SK-N-SH treated with all-trans-retinoic acid at 6 μM for 48 hours (cell line): ENCODE results near the gene PREPL.

Experiments used
- ATAC-seq: fragments of 200-7000 bp; cut with Tn5 transposase; 3 replicates; pipeline ENCODE4 v1.9.1; 2020; ENCODE audit warnings: mild to moderate bottlenecking, moderate library complexity
- ARNTL ChIP-seq: fragments of 450-650 bp; formaldehyde crosslinking; IDR thresholded peaks from 2 replicates; pipeline ENCODE4 v1.5.0; 2020; ENCODE audit warnings: low read depth, mild to moderate bottlenecking, moderate library complexity, borderline replicate concordance
- BACH2 ChIP-seq: fragments of 250-450 bp; sonication (Bioruptor Pico); IDR thresholded peaks from 2 replicates; pipeline ENCODE4 v1.9.0; 2021; ENCODE audit warnings: mild to moderate bottlenecking, borderline replicate concordance
- CSDC2 ChIP-seq: fragments of 250-450 bp; sonication (Bioruptor Pico); IDR thresholded peaks from 2 replicates; pipeline ENCODE4 v1.5.0; 2020; ENCODE audit warnings: mild to moderate bottlenecking, moderate library complexity
- ESRRG ChIP-seq: fragments of 250-450 bp; sonication (Bioruptor Pico); IDR thresholded peaks from 2 replicates; pipeline ENCODE4 v1.6.1; 2021; ENCODE audit warnings: mild to moderate bottlenecking
- GLIS3 ChIP-seq: fragments of 250-450 bp; sonication (Bioruptor Pico); IDR thresholded peaks from 2 replicates; pipeline ENCODE4 v1.5.0; 2020; ENCODE audit warnings: mild to moderate bottlenecking, moderate library complexity
- ISL1 ChIP-seq: fragments of 250-450 bp; sonication (Bioruptor Pico); IDR thresholded peaks from 2 replicates; pipeline ENCODE4 v2.1.2; 2022; ENCODE audit warnings: mild to moderate bottlenecking, moderate library complexity
- OSR1 ChIP-seq: fragments of 250-450 bp; sonication (Bioruptor Pico); IDR thresholded peaks from 2 replicates; pipeline ENCODE4 v1.8.0; 2022; ENCODE audit warnings: moderate library complexity, mild to moderate bottlenecking, inconsistent platforms
- PPARA ChIP-seq: fragments of 250-450 bp; sonication (Bioruptor Pico); IDR thresholded peaks from 2 replicates; pipeline ENCODE4 v1.5.0; 2020; ENCODE audit warnings: mild to moderate bottlenecking, borderline replicate concordance
- RARB ChIP-seq: fragments of 250-450 bp; sonication (Bioruptor Pico); IDR thresholded peaks from 2 replicates; pipeline ENCODE4 v1.8.0; 2021; ENCODE audit warnings: mild to moderate bottlenecking, moderate library complexity
- SNAI2 ChIP-seq: fragments of 250-450 bp; sonication (Bioruptor Pico); IDR thresholded peaks from 2 replicates; pipeline ENCODE4 v1.5.0; 2020; ENCODE audit warnings: mild to moderate bottlenecking, moderate library complexity
- TCF4 ChIP-seq: fragments of 250-450 bp; sonication (Bioruptor Pico); IDR thresholded peaks from 2 replicates; pipeline ENCODE4 v1.8.0; 2021; ENCODE audit warnings: mild to moderate bottlenecking, moderate library complexity, borderline replicate concordance
- TOX ChIP-seq: fragments of 250-450 bp; sonication (Bioruptor Pico); IDR thresholded peaks from 2 replicates; pipeline ENCODE4 v1.8.0; 2021; ENCODE audit warnings: mild to moderate bottlenecking, moderate library complexity, borderline replicate concordance
- ZC3H10 ChIP-seq: fragments of 250-450 bp; sonication (Bioruptor Pico); IDR thresholded peaks from 2 replicates; pipeline ENCODE4 v1.5.1; 2021; ENCODE audit warnings: mild to moderate bottlenecking, moderate library complexity
- ZFP3 ChIP-seq: fragments of 250-450 bp; sonication (Bioruptor Pico); IDR thresholded peaks from 2 replicates; pipeline ENCODE4 v1.5.0; 2020; ENCODE audit warnings: mild to moderate bottlenecking, moderate library complexity
- ZFP30 ChIP-seq: fragments of 450-650 bp; formaldehyde crosslinking; IDR thresholded peaks from 2 replicates; pipeline ENCODE4 v1.5.0; 2022; ENCODE audit warnings: mild to moderate bottlenecking, moderate library complexity
- ZNF565 ChIP-seq: fragments of 450-650 bp; formaldehyde crosslinking; conservative IDR thresholded peaks from 2 replicates; pipeline ENCODE4 v1.5.0; 2020; ENCODE audit warnings: low read depth, mild to moderate bottlenecking, moderate library complexity
- ZNF70 ChIP-seq: fragments of 450-650 bp; formaldehyde crosslinking; IDR thresholded peaks from 2 replicates; pipeline ENCODE4 v1.5.0; 2020; ENCODE audit warnings: mild to moderate bottlenecking, moderate library complexity
- ZNF8 ChIP-seq: fragments of 450-650 bp; formaldehyde crosslinking; IDR thresholded peaks from 2 replicates; pipeline ENCODE4 v1.5.0; 2020; ENCODE audit warnings: mild to moderate bottlenecking, moderate library complexity
- TF ChIP-seq, protein P1 (sequence below): fragments of 250-450 bp; sonication (Bioruptor Pico); IDR thresholded peaks from 2 replicates; pipeline ENCODE4 v1.8.0; 2021; ENCODE audit warnings: low read depth, mild to moderate bottlenecking, moderate library complexity, borderline replicate concordance
- TF ChIP-seq, protein P2 (sequence below): fragments of 250-450 bp; sonication (Bioruptor Pico); IDR thresholded peaks from 2 replicates; pipeline ENCODE4 v1.5.0; 2020; ENCODE audit warnings: mild to moderate bottlenecking, moderate library complexity
- TF ChIP-seq, protein P3 (sequence below): fragments of 250-450 bp; sonication (Bioruptor Pico); IDR thresholded peaks from 2 replicates; pipeline ENCODE4 v1.5.1; 2020; ENCODE audit warnings: low read depth, mild to moderate bottlenecking, moderate library complexity
- TF ChIP-seq, protein P4 (sequence below): fragments of 250-450 bp; sonication (Bioruptor Pico); IDR thresholded peaks from 2 replicates; pipeline ENCODE4 v1.8.0; 2020; ENCODE audit warnings: mild to moderate bottlenecking, moderate library complexity, borderline replicate concordance

Gene PREPL

DNA sequence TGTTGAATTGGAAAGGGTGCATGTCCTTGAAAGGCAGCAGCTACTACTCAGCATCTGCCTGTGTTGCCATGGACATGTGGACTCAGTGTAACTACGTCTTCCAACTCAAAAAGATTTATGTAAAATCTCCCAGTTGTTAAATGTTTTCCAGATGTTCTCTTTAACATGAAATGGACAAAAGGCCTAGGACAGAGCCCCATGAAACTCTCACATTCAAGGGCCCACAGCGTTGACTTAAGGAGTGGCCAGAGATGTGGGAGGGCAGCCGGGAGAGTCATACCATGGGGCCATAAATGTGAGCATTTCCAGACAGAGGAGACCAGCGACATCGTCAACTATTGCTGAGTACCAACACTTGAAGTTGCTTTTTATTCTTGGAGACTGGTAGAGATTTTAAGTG is 76.1 kb downstream of the PREPL start:
- TF ChIP-seq, protein P1, sequence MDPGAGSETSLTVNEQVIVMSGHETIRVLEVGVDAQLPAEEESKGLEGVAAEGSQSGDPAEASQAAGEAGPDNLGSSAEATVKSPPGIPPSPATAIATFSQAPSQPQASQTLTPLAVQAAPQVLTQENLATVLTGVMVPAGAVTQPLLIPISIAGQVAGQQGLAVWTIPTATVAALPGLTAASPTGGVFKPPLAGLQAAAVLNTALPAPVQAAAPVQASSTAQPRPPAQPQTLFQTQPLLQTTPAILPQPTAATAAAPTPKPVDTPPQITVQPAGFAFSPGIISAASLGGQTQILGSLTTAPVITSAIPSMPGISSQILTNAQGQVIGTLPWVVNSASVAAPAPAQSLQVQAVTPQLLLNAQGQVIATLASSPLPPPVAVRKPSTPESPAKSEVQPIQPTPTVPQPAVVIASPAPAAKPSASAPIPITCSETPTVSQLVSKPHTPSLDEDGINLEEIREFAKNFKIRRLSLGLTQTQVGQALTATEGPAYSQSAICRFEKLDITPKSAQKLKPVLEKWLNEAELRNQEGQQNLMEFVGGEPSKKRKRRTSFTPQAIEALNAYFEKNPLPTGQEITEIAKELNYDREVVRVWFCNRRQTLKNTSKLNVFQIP (CRISPR knock-in tag), result no peak
- TF ChIP-seq OSR1 (no peak), ZNF70 (CRISPR knock-in tag) (no peak), ARNTL (CRISPR knock-in tag) (no peak), RARB (CRISPR knock-in tag) (no peak), GLIS3 (CRISPR knock-in tag) (no peak), PPARA (CRISPR knock-in tag) (no peak), SNAI2 (no peak), ZNF8 (CRISPR knock-in tag) (no peak), ZFP30 (no peak), ISL1 (CRISPR knock-in tag) (no peak), BACH2 (CRISPR knock-in tag) (no peak), ZFP3 (CRISPR knock-in tag) (no peak), CSDC2 (CRISPR knock-in tag) (no peak), ZNF565 (CRISPR knock-in tag) (no peak), TOX (CRISPR knock-in tag) (no peak), ZC3H10 (CRISPR knock-in tag) (no peak), ESRRG (CRISPR knock-in tag) (no peak)
- TF ChIP-seq, protein P2, sequence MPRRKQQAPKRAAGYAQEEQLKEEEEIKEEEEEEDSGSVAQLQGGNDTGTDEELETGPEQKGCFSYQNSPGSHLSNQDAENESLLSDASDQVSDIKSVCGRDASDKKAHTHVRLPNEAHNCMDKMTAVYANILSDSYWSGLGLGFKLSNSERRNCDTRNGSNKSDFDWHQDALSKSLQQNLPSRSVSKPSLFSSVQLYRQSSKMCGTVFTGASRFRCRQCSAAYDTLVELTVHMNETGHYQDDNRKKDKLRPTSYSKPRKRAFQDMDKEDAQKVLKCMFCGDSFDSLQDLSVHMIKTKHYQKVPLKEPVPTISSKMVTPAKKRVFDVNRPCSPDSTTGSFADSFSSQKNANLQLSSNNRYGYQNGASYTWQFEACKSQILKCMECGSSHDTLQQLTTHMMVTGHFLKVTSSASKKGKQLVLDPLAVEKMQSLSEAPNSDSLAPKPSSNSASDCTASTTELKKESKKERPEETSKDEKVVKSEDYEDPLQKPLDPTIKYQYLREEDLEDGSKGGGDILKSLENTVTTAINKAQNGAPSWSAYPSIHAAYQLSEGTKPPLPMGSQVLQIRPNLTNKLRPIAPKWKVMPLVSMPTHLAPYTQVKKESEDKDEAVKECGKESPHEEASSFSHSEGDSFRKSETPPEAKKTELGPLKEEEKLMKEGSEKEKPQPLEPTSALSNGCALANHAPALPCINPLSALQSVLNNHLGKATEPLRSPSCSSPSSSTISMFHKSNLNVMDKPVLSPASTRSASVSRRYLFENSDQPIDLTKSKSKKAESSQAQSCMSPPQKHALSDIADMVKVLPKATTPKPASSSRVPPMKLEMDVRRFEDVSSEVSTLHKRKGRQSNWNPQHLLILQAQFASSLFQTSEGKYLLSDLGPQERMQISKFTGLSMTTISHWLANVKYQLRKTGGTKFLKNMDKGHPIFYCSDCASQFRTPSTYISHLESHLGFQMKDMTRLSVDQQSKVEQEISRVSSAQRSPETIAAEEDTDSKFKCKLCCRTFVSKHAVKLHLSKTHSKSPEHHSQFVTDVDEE (CRISPR knock-in tag), result no peak
- TF ChIP-seq, all 23 proteins: peak for 0
- ATAC-seq, result no peak

DNA sequence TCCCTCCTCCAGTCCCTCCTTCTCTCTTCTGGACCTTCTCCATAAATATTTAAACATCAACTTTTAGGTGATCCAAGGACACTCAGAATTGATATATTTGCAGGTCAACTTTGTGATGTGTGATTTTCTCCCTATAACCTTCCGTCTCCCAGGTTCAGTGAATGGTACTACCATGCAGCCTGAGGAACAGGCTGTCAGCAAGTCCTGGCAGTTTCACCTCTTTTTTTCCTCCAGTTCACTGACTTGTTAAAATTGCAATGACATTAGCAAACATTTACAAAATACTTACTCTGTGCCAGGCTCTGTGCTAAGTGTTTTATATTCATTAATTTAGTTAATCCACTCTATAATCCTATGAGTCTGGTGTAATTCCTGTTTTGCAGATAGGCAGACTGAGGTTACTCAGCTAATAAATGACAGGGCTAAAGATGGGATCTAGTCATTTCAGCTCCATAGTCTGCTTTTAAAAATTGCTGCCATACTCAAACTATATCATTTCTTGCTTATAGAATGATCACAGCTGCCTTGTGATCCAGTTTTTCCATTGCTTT is 78.1 kb downstream of the PREPL start:
- no peak for ATAC-seq
- TF ChIP-seq ESRRG (CRISPR knock-in tag) (no peak), ISL1 (CRISPR knock-in tag) (no peak), TCF4 (CRISPR knock-in tag) (no peak), SNAI2 (no peak), OSR1 (no peak), ZFP3 (CRISPR knock-in tag) (no peak), RARB (CRISPR knock-in tag) (no peak)
- TF ChIP-seq, protein P2 (CRISPR knock-in tag), result no peak

DNA sequence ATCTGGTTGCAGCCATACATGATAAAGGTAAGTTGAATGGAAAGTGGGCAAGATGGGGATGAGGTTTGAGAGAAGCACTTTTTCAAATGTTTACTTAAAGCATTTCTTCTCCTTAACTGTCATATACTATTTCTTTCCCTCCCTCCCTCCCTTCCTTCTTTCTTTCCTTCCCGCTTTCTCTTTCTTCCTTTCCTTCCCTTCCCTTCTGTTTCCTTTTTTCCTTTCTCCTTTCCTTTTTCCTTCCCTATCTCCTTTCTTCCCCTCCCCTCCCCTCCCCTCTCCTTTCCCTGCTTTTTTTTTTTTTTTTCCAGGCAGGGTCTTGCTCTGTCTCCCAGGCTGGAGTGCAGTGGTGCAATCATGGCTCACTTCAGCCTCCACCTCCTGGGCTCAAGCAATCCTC is 80.4 kb downstream of the PREPL start:
- ATAC-seq, result no peak
- TF ChIP-seq CSDC2 (CRISPR knock-in tag) (no peak), ARNTL (CRISPR knock-in tag) (no peak), PPARA (CRISPR knock-in tag) (no peak), ZNF70 (CRISPR knock-in tag) (no peak), ZC3H10 (CRISPR knock-in tag) (no peak), RARB (CRISPR knock-in tag) (no peak), OSR1 (no peak), ZNF565 (CRISPR knock-in tag) (no peak), ZNF8 (CRISPR knock-in tag) (no peak), ZFP3 (CRISPR knock-in tag) (no peak), ISL1 (CRISPR knock-in tag) (no peak), ZFP30 (no peak)
- TF ChIP-seq, protein P3, sequence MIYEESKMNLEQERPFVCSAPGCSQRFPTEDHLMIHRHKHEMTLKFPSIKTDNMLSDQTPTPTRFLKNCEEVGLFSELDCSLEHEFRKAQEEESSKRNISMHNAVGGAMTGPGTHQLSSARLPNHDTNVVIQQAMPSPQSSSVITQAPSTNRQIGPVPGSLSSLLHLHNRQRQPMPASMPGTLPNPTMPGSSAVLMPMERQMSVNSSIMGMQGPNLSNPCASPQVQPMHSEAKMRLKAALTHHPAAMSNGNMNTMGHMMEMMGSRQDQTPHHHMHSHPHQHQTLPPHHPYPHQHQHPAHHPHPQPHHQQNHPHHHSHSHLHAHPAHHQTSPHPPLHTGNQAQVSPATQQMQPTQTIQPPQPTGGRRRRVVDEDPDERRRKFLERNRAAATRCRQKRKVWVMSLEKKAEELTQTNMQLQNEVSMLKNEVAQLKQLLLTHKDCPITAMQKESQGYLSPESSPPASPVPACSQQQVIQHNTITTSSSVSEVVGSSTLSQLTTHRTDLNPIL (CRISPR knock-in tag), result no peak
- TF ChIP-seq, protein P4, sequence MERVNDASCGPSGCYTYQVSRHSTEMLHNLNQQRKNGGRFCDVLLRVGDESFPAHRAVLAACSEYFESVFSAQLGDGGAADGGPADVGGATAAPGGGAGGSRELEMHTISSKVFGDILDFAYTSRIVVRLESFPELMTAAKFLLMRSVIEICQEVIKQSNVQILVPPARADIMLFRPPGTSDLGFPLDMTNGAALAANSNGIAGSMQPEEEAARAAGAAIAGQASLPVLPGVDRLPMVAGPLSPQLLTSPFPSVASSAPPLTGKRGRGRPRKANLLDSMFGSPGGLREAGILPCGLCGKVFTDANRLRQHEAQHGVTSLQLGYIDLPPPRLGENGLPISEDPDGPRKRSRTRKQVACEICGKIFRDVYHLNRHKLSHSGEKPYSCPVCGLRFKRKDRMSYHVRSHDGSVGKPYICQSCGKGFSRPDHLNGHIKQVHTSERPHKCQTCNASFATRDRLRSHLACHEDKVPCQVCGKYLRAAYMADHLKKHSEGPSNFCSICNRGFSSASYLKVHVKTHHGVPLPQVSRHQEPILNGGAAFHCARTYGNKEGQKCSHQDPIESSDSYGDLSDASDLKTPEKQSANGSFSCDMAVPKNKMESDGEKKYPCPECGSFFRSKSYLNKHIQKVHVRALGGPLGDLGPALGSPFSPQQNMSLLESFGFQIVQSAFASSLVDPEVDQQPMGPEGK, result no peak
- TF ChIP-seq, protein P1 (CRISPR knock-in tag), result no peak
